Breast epithelium (tissue), 3 donors: Measurements from ENCODE around the gene SPATA6L.

Source experiments
- CTCF ChIP-seq, 3 donors: fragments of 450-650 bp; IDR thresholded peaks; one replicate each; pipeline ENCODE4 v1.5.1; 2016 to 2017; ENCODE audit warnings: antibody characterized with exemption in 3 of 3, mild to moderate bottlenecking in 3 of 3, moderate library complexity in 3 of 3
- POLR2A ChIP-seq: fragments of 450-650 bp; IDR thresholded peaks from one replicate; pipeline ENCODE4 v1.6.1; 2016; ENCODE audit warnings: antibody characterized with exemption, mild to moderate bottlenecking, moderate library complexity
- POLR2AphosphoS5 ChIP-seq, 3 donors: sonication (generic); formaldehyde crosslinking; IDR thresholded peaks; one replicate each; pipeline ENCODE4 v1.6.1; 2017; ENCODE audit warnings: antibody characterized with exemption in 3 of 3

- no peak for TF ChIP-seq CTCF (IDR thresholded peaks at IDR 0.05)
- no peak for TF ChIP-seq POLR2AphosphoS5 (IDR thresholded peaks at IDR 0.05)
- TF ChIP-seq POLR2A: no peak
Observed at GRCh38 chr9:4620881-4621555, 45.3 kb downstream of the SPATA6L start.
